Endodermal cell (in vitro differentiated cells): ENCODE data around the gene SLC25A23. TPM values are rescaled to one million over a fixed set of nuclear protein-coding genes. Genes with fewer than 3 reads are reported as not detected.

ENCODE experiments used
- DNase-seq: peaks from one replicate; pipeline ENCODE4 v3.0.0-alpha.2; 2017
- H3K27ac ChIP-seq: 2 replicates; pipeline ENCODE4 v1.5.1; 2013; ENCODE audit warnings: mild to moderate bottlenecking, low read depth, low read length, moderate library complexity
- H3K27me3 ChIP-seq: 2 replicates; pipeline ENCODE4 v1.6.1; 2013; ENCODE audit warnings: mild to moderate bottlenecking, low read length, moderate library complexity; ENCODE audit not compliant: insufficient read depth, control insufficient read depth, poor library complexity, severe bottlenecking
- H3K36me3 ChIP-seq: 2 replicates; pipeline ENCODE4 v1.7.0; 2013; ENCODE audit warnings: mild to moderate bottlenecking, low read length, moderate library complexity; ENCODE audit not compliant: control insufficient read depth, insufficient read depth
- H3K4me1 ChIP-seq: one replicate; pipeline ENCODE4 v1.7.0; 2013; ENCODE audit warnings: low read length; ENCODE audit not compliant: control insufficient read depth, insufficient read depth
- H3K4me3 ChIP-seq: 2 replicates; pipeline ENCODE4 v1.5.1; 2013; ENCODE audit warnings: mild to moderate bottlenecking, low read length, moderate library complexity
- H3K9ac ChIP-seq: 2 replicates; pipeline ENCODE4 v1.6.1; 2013; ENCODE audit warnings: mild to moderate bottlenecking, low read length, moderate library complexity; ENCODE audit not compliant: poor library complexity, severe bottlenecking; ENCODE audit errors: extremely low read depth
- H3K9me3 ChIP-seq: 2 replicates; pipeline ENCODE4 v1.6.1; 2013; ENCODE audit warnings: mild to moderate bottlenecking, low read length, moderate library complexity; ENCODE audit not compliant: control insufficient read depth
- H3K27ac Mint-ChIP-seq: 2 replicates; pipeline ENCODE4 v1.8.0; 2020; ENCODE audit warnings: mixed read lengths
- H3K27me3 Mint-ChIP-seq: 2 replicates; pipeline ENCODE4 v1.8.0; 2021; ENCODE audit warnings: mild to moderate bottlenecking, mixed read lengths; ENCODE audit not compliant: insufficient read depth
- H3K36me3 Mint-ChIP-seq: 2 replicates; pipeline ENCODE4 v1.8.0; 2020; ENCODE audit warnings: low read depth, mixed read lengths
- H3K4me1 Mint-ChIP-seq: 2 replicates; pipeline ENCODE4 v1.8.0; 2020; ENCODE audit warnings: mixed read lengths
- H3K4me3 Mint-ChIP-seq: 2 replicates; pipeline ENCODE4 v1.8.0; 2020; ENCODE audit warnings: mild to moderate bottlenecking, moderate library complexity, mixed read lengths
- H3K9me3 Mint-ChIP-seq: 2 replicates; pipeline ENCODE4 v1.8.0; 2020; ENCODE audit warnings: mild to moderate bottlenecking, mixed read lengths
- CTCF ChIP-seq: fragments of 200-600 bp; sonication (generic); conservative IDR thresholded peaks from 2 replicates; pipeline ENCODE4 v1.5.0; 2021; ENCODE audit warnings: antibody characterized with exemption, mild to moderate bottlenecking
- WGBS, 2 experiments: methylation state at CpG; one replicate each; pipeline versions ENCODE4 v1.1.5 to v1.1.7; 2013; ENCODE audit warnings: missing lambda C conversion rate in 2 of 2, mixed read lengths in 1 of 2; ENCODE audit not compliant: insufficient coverage in 1 of 2, insufficient read length in 1 of 2; 5-methylcytosine and 5-hydroxymethylcytosine counted together
- microRNA-seq: library from miRNA; unstranded; fragments of <30 nt; microRNA quantifications from one replicate; pipeline ENCODE4 v1.2.0, GENCODE V29; 2020; ENCODE audit warnings: borderline microRNAs expressed
- total RNA-seq, 2 donors: library from RNA; stranded (reverse); fragmentation: NEBNext Ultra II Directional in 1 of 2; extraction: Animal tissue kit (Norgen Biotek cat#: 25700) in 1 of 2; gene quantifications; 2 replicates in 1 of 2; 3 replicates in 1 of 2; pipeline ENCODE4 v1.2.1, GENCODE V29; 2021

Gene SLC25A23
- total RNA-seq, 2 donors from 2014 or later, result 34.9 to 39.5 TPM

- Mint-ChIP-seq H3K4me3 (peak overlapping the region; percentile 95), H3K27me3 (no peaks in the 10 kb centered on the region), H3K27ac (peak overlapping the region; percentile 96), H3K4me1 (peaks cover 12% of the 10 kb centered on the region), H3K9me3 (no peaks in the 10 kb centered on the region), H3K36me3 (peaks cover 20% of the 10 kb centered on the region)
- Histone ChIP-seq H3K4me3 (peak overlapping the region; percentile 99), H3K27ac (peak overlapping the region; percentile 93), H3K36me3 (peaks cover 32% of the 10 kb centered on the region), H3K9me3 (no peaks in the 10 kb centered on the region), H3K4me1 (no peaks in the 10 kb centered on the region), H3K27me3 (no peaks in the 10 kb centered on the region), H3K9ac (peak overlapping the region; percentile 90)
- 9 to 20% methylated on average over 8 to 30 of the region's 30 CpGs for WGBS, 2 experiments
- no peak for DNase-seq
- TF ChIP-seq CTCF, result no peak
Measured at GRCh38 chr19:6392221-6393073, 67.1 kb downstream of the SLC25A23 start.

Small RNA genes within 50 kb of the gene (microRNA-seq; reads per million reads assigned to microRNA genes)
- gene MIR3940 (2.2 reads per million, percentile 13 among the genes with 10 or more reads in this experiment), gene MIR6790 (not detected)

Other genes with a start within 250 kb of the SLC25A23 start
- 10 to 100 TPM; 50.1 to 51.8 TPM for gene MLLT1, start 179.8 kb downstream of the SLC25A23 start, total RNA-seq
- gene ACER1, start 126.2 kb downstream of the SLC25A23 start, total RNA-seq, result not detected
- 10 to 100 TPM; 79.8 to 87.7 TPM for gene CLPP, start 98.3 kb downstream of the SLC25A23 start, total RNA-seq
- gene ALKBH7, start 87.0 kb downstream of the SLC25A23 start, total RNA-seq, result 10 to 100 TPM; 80.0 to 98.3 TPM
- gene PSPN, start 83.9 kb downstream of the SLC25A23 start, total RNA-seq, result 1 to 10 TPM; 1.9 to 2.7 TPM
- 10 to 100 TPM; 59.2 to 66.4 TPM for gene GTF2F1, start 66.6 kb downstream of the SLC25A23 start, total RNA-seq
- gene KHSRP, start 35.0 kb downstream of the SLC25A23 start, total RNA-seq, result 100 to 1,000 TPM; 454 to 476 TPM
- under 1 TPM in 1 of 2 donors, not detected in 1; 0.46 TPM for gene SLC25A41, start 26.0 kb downstream of the SLC25A23 start, total RNA-seq
- 10 to 100 TPM; 46.4 to 50.9 TPM for gene CRB3, start 4.5 kb upstream of the SLC25A23 start, total RNA-seq
- 1 to 10 TPM; 1.7 to 2.1 TPM for gene DENND1C, start 22.0 kb upstream of the SLC25A23 start, total RNA-seq
- gene TUBB4A, start 42.5 kb upstream of the SLC25A23 start, total RNA-seq, result 1 to 10 TPM; 5.2 to 7.5 TPM
- gene TNFSF9, start 71.2 kb upstream of the SLC25A23 start, total RNA-seq, result 1 to 10 TPM in 1 of 2 donors, under 1 TPM in 1; 0.68 to 3.9 TPM
- gene CD70, start 131.4 kb upstream of the SLC25A23 start, total RNA-seq, result 1 to 10 TPM in 1 of 2 donors, under 1 TPM in 1; 0.92 to 1.8 TPM
- gene TNFSF14, start 210.4 kb upstream of the SLC25A23 start, total RNA-seq, result under 1 TPM; 0.18 to 0.88 TPM